Lung (tissue), 12 donors: Measurements from ENCODE around the gene CTDSPL2. TPM values are rescaled to one million over a fixed set of nuclear protein-coding genes. Genes with fewer than 3 reads are reported as not detected.
A peak's percentile ranks its signal among the peaks of the same experiment; 100 is the strongest.

Experiments
- ATAC-seq: fragments of 200-7000 bp; cut with Tn5 transposase; one replicate; pipeline ENCODE4 v1.9.1; 2020; ENCODE audit warnings: moderate number of reproducible peaks; ENCODE audit not compliant: insufficient read depth, low FRiP score
- DNase-seq, 3 donors: peaks; one replicate each; pipeline ENCODE4 v3.0.0-alpha.2; 2013 to 2017
- H3K27ac ChIP-seq, 2 donors: one replicate each; pipeline ENCODE4 v1.5.1; 2013; ENCODE audit warnings: mild to moderate bottlenecking in 2 of 2, moderate library complexity in 2 of 2, control low read depth in 1 of 2, inconsistent platforms in 1 of 2, low read depth in 1 of 2, low read length in 1 of 2
- H3K27me3 ChIP-seq, 3 donors: one replicate each; pipeline ENCODE4 v1.5.1; 2013; ENCODE audit warnings: low read length in 2 of 3; ENCODE audit not compliant: control insufficient read depth in 3 of 3, insufficient read depth in 3 of 3
- H3K36me3 ChIP-seq, 4 donors: one replicate each; pipeline ENCODE4 v1.5.1; 2013; ENCODE audit warnings: low read length in 4 of 4, mild to moderate bottlenecking in 1 of 4, moderate library complexity in 1 of 4; ENCODE audit not compliant: control insufficient read depth in 4 of 4, insufficient read depth in 4 of 4
- H3K4me1 ChIP-seq, 5 donors: one replicate each; pipeline ENCODE4 v1.5.1; 2013; ENCODE audit warnings: low read length in 5 of 5, mild to moderate bottlenecking in 2 of 5, moderate library complexity in 1 of 5; ENCODE audit not compliant: control insufficient read depth in 5 of 5, insufficient read depth in 5 of 5
- H3K4me3 ChIP-seq: one replicate; pipeline ENCODE4 v1.5.1; 2013; ENCODE audit warnings: mild to moderate bottlenecking, control low read depth, moderate library complexity
- H3K9ac ChIP-seq, 2 donors: one replicate each; pipeline ENCODE4 v1.5.1; 2013; ENCODE audit warnings: low read length in 2 of 2, control low read depth in 1 of 2; ENCODE audit not compliant: insufficient read depth in 1 of 2
- H3K9me3 ChIP-seq, 4 donors: one replicate each; pipeline ENCODE4 v1.5.1; 2013; ENCODE audit warnings: low read length in 3 of 4, mild to moderate bottlenecking in 1 of 4, moderate library complexity in 1 of 4; ENCODE audit not compliant: control insufficient read depth in 4 of 4, insufficient read depth in 3 of 4
- CTCF ChIP-seq: IDR thresholded peaks from 2 replicates; pipeline ENCODE4 v1.5.1; 2012; ENCODE audit warnings: mild to moderate bottlenecking; ENCODE audit errors: control extremely low read depth, extremely low read depth
- WGBS, 2 donors: extraction: QIAGEN DNeasy Blood & Tissue Kit; methylation state at CpG; one replicate each; pipeline ENCODE4 v1.1.7; 2013; 5-methylcytosine and 5-hydroxymethylcytosine counted together
- polyA plus RNA-seq, 2 donors: library from polyadenylated mRNA; stranded (reverse); fragments of 200-250 nt; gene quantifications; one replicate each; pipeline ENCODE4 v1.2.1, GENCODE V29; 2013
- total RNA-seq, 2 donors: library from RNA; depleted of rRNA in 1 of 2; stranded (reverse); fragments of >200 nt in 1 of 2; gene quantifications; one replicate each; pipeline ENCODE4 v1.2.1, GENCODE V29; 2014 to 2021
- donor health status: control.
- donor health status: control.
- donor health status: Bipolar disorder and iron deficiency.
- donor health status: healthy.
- donor health status: DM: yes; HTN: yes; CAD: no.

Gene CTDSPL2
- total and polyA plus RNA-seq, 4 donors, result 5.5 to 119 (median 19.0) TPM

- no peak overlapping the region for H3K27ac ChIP-seq
- no peak overlapping the region for H3K4me3 ChIP-seq
- H3K9me3 ChIP-seq, result no peaks in the 10 kb centered on the region
- peaks cover 7 to 26% (median 10%) of the 10 kb centered on the region in 4 donors for H3K36me3 ChIP-seq
- H3K27me3 ChIP-seq, result no peaks in the 10 kb centered on the region
- ATAC-seq (no peak), DNase-seq (no peak)
- no peaks in the 10 kb centered on the region for H3K4me1 ChIP-seq
- no peak for TF ChIP-seq CTCF
- 92 to 96% methylated on average over 3 of the region's 3 CpGs for WGBS, 2 donors
- H3K9ac ChIP-seq, result no peak overlapping the region
These were observed 65.2 kb downstream of the CTDSPL2 start for GRCh38 chr15:44492672-44493071.

- no peak for TF ChIP-seq CTCF
These were observed 68.1 kb downstream of the CTDSPL2 start for GRCh38 chr15:44495562-44495961.

GRCh38 chr15:44500555-44500954 is 73.1 kb downstream of the CTDSPL2 start:
- ATAC-seq, result no peak
- no peaks in the 10 kb centered on the region for H3K9me3 ChIP-seq
- H3K27me3 ChIP-seq, result no peaks in the 10 kb centered on the region
- no peak for DNase-seq
- no peak overlapping the region for H3K4me3 ChIP-seq
- 78 to 89% methylated on average over 3 of the region's 3 CpGs for WGBS, 2 donors
- no peak overlapping the region for H3K9ac ChIP-seq
- no peak overlapping the region for H3K27ac ChIP-seq
- peaks cover 14 to 23% (median 17%) of the 10 kb centered on the region in 4 donors for H3K36me3 ChIP-seq
- no peaks in the 10 kb centered on the region for H3K4me1 ChIP-seq
- no peak for TF ChIP-seq CTCF

More at GRCh38 chr15:44495562-44495961, 68.1 kb downstream of the CTDSPL2 start:
- 96 to 98% methylated on average over 8 of the region's 8 CpGs for WGBS, 2 donors
- H3K27me3 ChIP-seq, result no peaks in the 10 kb centered on the region
- no peaks in the 10 kb centered on the region for H3K4me1 ChIP-seq
- no peak overlapping the region for H3K9ac ChIP-seq
- H3K36me3 ChIP-seq, result peaks cover 9 to 32% (median 17%) of the 10 kb centered on the region in 4 donors
- no peak overlapping the region for H3K4me3 ChIP-seq
- H3K9me3 ChIP-seq, result no peaks in the 10 kb centered on the region
- ATAC-seq, result no peak
- DNase-seq, result no peak
- no peak overlapping the region for H3K27ac ChIP-seq

GRCh38 chr15:44501768-44502366 is 74.4 kb downstream of the CTDSPL2 start:
- Histone ChIP-seq H3K9me3 (no peaks in the 10 kb centered on the region), H3K4me3 (no peak overlapping the region), H3K9ac (no peak overlapping the region), H3K27me3 (no peaks in the 10 kb centered on the region), H3K27ac (no peak overlapping the region), H3K4me1 (no peaks in the 10 kb centered on the region), H3K36me3 (peaks cover 12 to 25% (median 15%) of the 10 kb centered on the region in 4 donors)
- DNase-seq (peak in 2 of 3 donors; percentile 37 to 50), ATAC-seq (peak; percentile 53)
- 86 to 87% methylated on average over 3 of the region's 3 CpGs for WGBS, 2 donors
- peak; percentile 18 for TF ChIP-seq CTCF
